ENCODE measurements around the gene GALNT2.

The GALNT2 gene

GRCh38 chr1:230131457-230131856 lies 64.4 kb downstream of the GALNT2 start:
- Histone ChIP-seq H3F3A (ENCODE audit: low read depth) (no peaks in the 10 kb centered on the region), H3K9me3 (ENCODE audit: insufficient read depth, low read depth, low read length) (no peaks in the 10 kb centered on the region), H3K4me2 (ENCODE audit: low read depth, low read length, poor library complexity, severe bottlenecking) (no peak overlapping the region), H3K9ac (ENCODE audit: low read depth, low read length, poor library complexity, severe bottlenecking) (no peak overlapping the region), H4K20me1 (ENCODE audit: insufficient read depth, low read length, poor library complexity, severe bottlenecking) (peaks cover 78% of the 10 kb centered on the region), H3K4me1 (ENCODE audit: insufficient read depth, low read length, poor library complexity, severe bottlenecking) (peaks cover 17% of the 10 kb centered on the region), H3K36me3 (ENCODE audit: insufficient read depth, low read length) (peaks cover 30% of the 10 kb centered on the region; the same call in 1 of the 2 replicates), H3K9me2 (replicated peaks; ENCODE audit: low read depth, low read length) (no peaks in the 10 kb centered on the region), H3K27me3 (ENCODE audit: insufficient read depth, low read length, poor library complexity, severe bottlenecking) (no peaks in the 10 kb centered on the region), H3K4me3 (ENCODE audit: low read length, poor library complexity, severe bottlenecking) (no peak overlapping the region), H3K79me2 (ENCODE audit: insufficient read depth, low read length) (peaks cover 100% of the 10 kb centered on the region), H2AFZ (ENCODE audit: low read length) (no peak overlapping the region)
- TF ChIP-seq CTCF (conservative IDR thresholded peaks at IDR 0.05; ENCODE audit: low read length) = no peak
- TF ChIP-seq EZH2phosphoT487 (IDR thresholded peaks at IDR 0.05; ENCODE audit: borderline replicate concordance) = no peak

DNA sequence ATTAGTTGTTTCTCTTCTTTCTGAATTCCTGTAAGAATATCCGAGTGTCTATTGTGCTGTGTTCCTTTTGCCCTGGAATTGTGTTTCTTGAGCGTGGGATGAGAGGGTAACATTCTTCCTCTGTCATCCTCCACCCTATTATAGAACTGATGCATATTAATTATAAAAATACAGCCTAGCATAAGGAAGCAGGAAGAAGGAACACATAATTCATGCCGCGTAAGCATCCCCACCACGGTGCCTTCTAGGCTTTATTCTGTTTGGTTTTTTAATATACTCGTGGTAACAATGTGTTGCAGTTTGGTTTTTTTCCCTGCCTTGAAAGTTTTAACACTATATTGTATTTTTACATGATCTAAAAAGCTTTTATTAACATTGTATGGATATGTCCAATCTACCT lies 65.7 kb downstream of the GALNT2 start:
- no peak overlapping the region for H3K4me3 ChIP-seq (ENCODE audit: low read length, poor library complexity, severe bottlenecking)
- H3K9me2 ChIP-seq (replicated peaks; ENCODE audit: low read depth, low read length) = no peaks in the 10 kb centered on the region
- peaks cover 13% of the 10 kb centered on the region for H3K4me1 ChIP-seq (ENCODE audit: insufficient read depth, low read length, poor library complexity, severe bottlenecking)
- peaks cover 42% of the 10 kb centered on the region; the same call in 1 of the 2 replicates for H3K36me3 ChIP-seq (ENCODE audit: insufficient read depth, low read length)
- no peak overlapping the region for H2AFZ ChIP-seq (ENCODE audit: low read length)
- H3K4me2 ChIP-seq (ENCODE audit: low read depth, low read length, poor library complexity, severe bottlenecking) = peak overlapping the region; percentile 40
- peaks cover 77% of the 10 kb centered on the region for H4K20me1 ChIP-seq (ENCODE audit: insufficient read depth, low read length, poor library complexity, severe bottlenecking)
- no peak for TF ChIP-seq CTCF (conservative IDR thresholded peaks at IDR 0.05; ENCODE audit: low read length)
- no peaks in the 10 kb centered on the region for H3K9me3 ChIP-seq (ENCODE audit: insufficient read depth, low read depth, low read length)
- no peaks in the 10 kb centered on the region for H3K27me3 ChIP-seq (ENCODE audit: insufficient read depth, low read length, poor library complexity, severe bottlenecking)
- H3F3A ChIP-seq (ENCODE audit: low read depth) = no peaks in the 10 kb centered on the region
- no peak overlapping the region for H3K9ac ChIP-seq (ENCODE audit: low read depth, low read length, poor library complexity, severe bottlenecking)
- peaks cover 100% of the 10 kb centered on the region for H3K79me2 ChIP-seq (ENCODE audit: insufficient read depth, low read length)

DNA sequence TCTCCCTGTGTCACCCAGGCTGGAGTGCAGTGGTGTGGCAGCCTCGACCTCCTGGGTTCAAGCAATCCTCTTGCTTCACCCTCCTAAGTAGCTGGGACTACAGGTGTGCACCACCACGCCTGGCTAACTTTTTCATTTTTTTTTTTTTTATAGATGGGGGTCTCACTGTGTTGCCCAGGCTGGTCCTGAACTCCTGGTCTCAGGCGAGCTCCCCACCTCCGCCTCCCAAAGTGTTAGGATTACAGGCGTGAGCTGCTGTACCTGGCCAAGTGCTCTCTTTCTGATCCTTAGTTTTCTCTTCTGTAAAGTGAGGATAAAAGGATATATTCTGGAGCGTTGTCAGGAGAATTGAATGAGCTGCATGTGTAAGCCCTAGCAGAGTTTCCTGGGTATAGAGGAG lies 68.7 kb downstream of the GALNT2 start:
- Histone ChIP-seq H3K27me3 (ENCODE audit: insufficient read depth, low read length, poor library complexity, severe bottlenecking) (no peaks in the 10 kb centered on the region), H2AFZ (ENCODE audit: low read length) (no peak overlapping the region), H3K4me3 (ENCODE audit: low read length, poor library complexity, severe bottlenecking) (no peak overlapping the region), H3K79me2 (ENCODE audit: insufficient read depth, low read length) (peaks cover 100% of the 10 kb centered on the region), H3K4me2 (ENCODE audit: low read depth, low read length, poor library complexity, severe bottlenecking) (no peak overlapping the region), H4K20me1 (ENCODE audit: insufficient read depth, low read length, poor library complexity, severe bottlenecking) (peaks cover 63% of the 10 kb centered on the region), H3K36me3 (ENCODE audit: insufficient read depth, low read length) (peaks cover 45% of the 10 kb centered on the region; the same call in 1 of the 2 replicates), H3F3A (ENCODE audit: low read depth) (no peaks in the 10 kb centered on the region), H3K9ac (ENCODE audit: low read depth, low read length, poor library complexity, severe bottlenecking) (no peak overlapping the region), H3K9me2 (replicated peaks; ENCODE audit: low read depth, low read length) (no peaks in the 10 kb centered on the region), H3K9me3 (ENCODE audit: insufficient read depth, low read depth, low read length) (no peaks in the 10 kb centered on the region), H3K4me1 (ENCODE audit: insufficient read depth, low read length, poor library complexity, severe bottlenecking) (peaks cover 13% of the 10 kb centered on the region)
- TF ChIP-seq CTCF (conservative IDR thresholded peaks at IDR 0.05; ENCODE audit: low read length) = no peak
